IMR-90 (cell line): Measurements from ENCODE around the gene PHC1.

ENCODE experiments used
- CEBPB ChIP-seq: IDR thresholded peaks from 2 replicates; pipeline ENCODE4 v1.6.1; 2012; ENCODE audit warnings: low read depth, low read length, improper control_type of control experiment
- TF ChIP-seq, protein P1 (sequence below): conservative IDR thresholded peaks from 2 replicates; pipeline ENCODE4 v1.5.1; 2012; ENCODE audit warnings: mild to moderate bottlenecking, low read depth, low read length, improper control_type of control experiment

DNA sequence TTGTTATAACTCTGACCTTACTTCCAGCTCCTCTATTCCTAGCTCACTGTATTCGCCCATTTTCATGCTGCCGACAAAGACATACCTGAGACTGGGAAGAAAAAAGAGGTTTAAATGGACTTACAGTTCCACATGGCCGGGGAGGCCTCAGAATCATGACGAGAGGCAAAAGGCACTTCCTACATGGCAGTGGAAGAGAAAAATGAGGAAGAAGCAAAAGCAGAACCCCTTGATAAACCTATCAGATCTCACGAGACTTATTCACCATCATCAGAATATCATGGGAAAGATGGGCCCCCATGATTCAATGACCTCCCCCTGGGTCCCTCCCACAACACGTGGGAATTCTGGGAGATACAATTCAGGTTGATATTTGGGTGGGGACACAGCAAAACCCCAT lies 14.5 kb upstream of the PHC1 start:
- TF ChIP-seq, protein P1, sequence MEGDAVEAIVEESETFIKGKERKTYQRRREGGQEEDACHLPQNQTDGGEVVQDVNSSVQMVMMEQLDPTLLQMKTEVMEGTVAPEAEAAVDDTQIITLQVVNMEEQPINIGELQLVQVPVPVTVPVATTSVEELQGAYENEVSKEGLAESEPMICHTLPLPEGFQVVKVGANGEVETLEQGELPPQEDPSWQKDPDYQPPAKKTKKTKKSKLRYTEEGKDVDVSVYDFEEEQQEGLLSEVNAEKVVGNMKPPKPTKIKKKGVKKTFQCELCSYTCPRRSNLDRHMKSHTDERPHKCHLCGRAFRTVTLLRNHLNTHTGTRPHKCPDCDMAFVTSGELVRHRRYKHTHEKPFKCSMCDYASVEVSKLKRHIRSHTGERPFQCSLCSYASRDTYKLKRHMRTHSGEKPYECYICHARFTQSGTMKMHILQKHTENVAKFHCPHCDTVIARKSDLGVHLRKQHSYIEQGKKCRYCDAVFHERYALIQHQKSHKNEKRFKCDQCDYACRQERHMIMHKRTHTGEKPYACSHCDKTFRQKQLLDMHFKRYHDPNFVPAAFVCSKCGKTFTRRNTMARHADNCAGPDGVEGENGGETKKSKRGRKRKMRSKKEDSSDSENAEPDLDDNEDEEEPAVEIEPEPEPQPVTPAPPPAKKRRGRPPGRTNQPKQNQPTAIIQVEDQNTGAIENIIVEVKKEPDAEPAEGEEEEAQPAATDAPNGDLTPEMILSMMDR, result no peak
- TF ChIP-seq CEBPB, result no peak
